Sigmoid colon (tissue), 4 donors: Measurements from ENCODE around the gene TIMELESS.
"Not testable (repeated sequence)": the region's sequence is repeated elsewhere in the genome, so short reads cannot be mapped to it uniquely, and the experiment has no call there.

ENCODE experiments used
- CTCF ChIP-seq, 4 experiments: fragments of 450-650 bp in 3 of 4; fragments of 200-600 bp in 1 of 4; IDR thresholded peaks; one replicate each; pipeline ENCODE4 v1.5.1; 2016 to 2019; ENCODE audit warnings: antibody characterized with exemption in 4 of 4, mild to moderate bottlenecking in 3 of 4, moderate library complexity in 2 of 4
- POLR2AphosphoS5 ChIP-seq, 4 donors: sonication (generic); formaldehyde crosslinking; IDR thresholded peaks; one replicate each; pipeline ENCODE4 v1.6.1; 2017; ENCODE audit warnings: antibody characterized with exemption in 4 of 4

- not testable (repeated sequence) for TF ChIP-seq CTCF, POLR2AphosphoS5 (IDR thresholded peaks at IDR 0.05)
Measured at GRCh38 chr12:56498126-56498902, 49.1 kb upstream of the TIMELESS start.
